OCI-LY3 (cell line): ENCODE measurements around the gene MUC15.

ENCODE experiments used
- H2AFZ ChIP-seq: fragments of 200-600, 300-600 bp; shearing (Covaris generic); 2 replicates; pipeline ENCODE4 v1.6.0; 2014; ENCODE audit warnings: antibody characterized with exemption, low read depth, low read length
- H3K27ac ChIP-seq: fragments of 200-600, 300-600 bp; sonication (generic); 2 replicates; pipeline ENCODE4 v1.5.1; 2014; ENCODE audit warnings: mild to moderate bottlenecking, low read length, moderate library complexity, mixed read lengths
- H3K27me3 ChIP-seq: fragments of 200-600, 300-600 bp; sonication (generic); 2 replicates; pipeline ENCODE4 v1.6.1; 2014; ENCODE audit warnings: low read depth, low read length, mixed read lengths
- H3K36me3 ChIP-seq: fragments of 200-600, 300-600 bp; sonication (generic); replicated peaks from 2 replicates; pipeline ENCODE3; 2014; ENCODE audit warnings: low read depth, low read length, mixed read lengths
- H3K4me1 ChIP-seq: fragments of 300-600, 200-600 bp; sonication (generic); 2 replicates; pipeline ENCODE4 v1.6.1; 2014; ENCODE audit warnings: low read length, mixed read lengths
- H3K4me2 ChIP-seq: fragments of 200-600, 300-600 bp; sonication (generic); 2 replicates; pipeline ENCODE4 v1.6.1; 2014; ENCODE audit warnings: low read length, mixed read lengths
- H3K4me3 ChIP-seq: fragments of 300-600, 200-600 bp; sonication (generic); 2 replicates; pipeline ENCODE4 v1.5.1; 2014; ENCODE audit warnings: antibody characterized with exemption, mild to moderate bottlenecking, low read length, moderate library complexity
- H3K79me2 ChIP-seq: fragments of 300-600, 200-600 bp; shearing (Covaris generic); 2 replicates; pipeline ENCODE4 v1.6.1; 2014; ENCODE audit warnings: mild to moderate bottlenecking, low read length, mixed read lengths
- H3K9ac ChIP-seq: fragments of 300-600, 200-600 bp; shearing (Covaris generic); 2 replicates; pipeline ENCODE4 v1.6.0; 2014; ENCODE audit warnings: mild to moderate bottlenecking, low read length, moderate library complexity
- H3K9me3 ChIP-seq: fragments of 200-600, 300-600 bp; shearing (Covaris generic); 2 replicates; pipeline ENCODE4 v1.6.1; 2014; ENCODE audit warnings: low read length, mixed read lengths; ENCODE audit not compliant: insufficient read depth
- H4K20me1 ChIP-seq: fragments of 200-600, 300-600 bp; sonication (generic); 2 replicates; pipeline ENCODE4 v1.6.1; 2016; ENCODE audit warnings: low read length, mixed read lengths; ENCODE audit not compliant: insufficient read depth
- EZH2phosphoT487 ChIP-seq: fragments of 200-600 bp; shearing (Covaris generic); IDR thresholded peaks from 2 replicates; pipeline ENCODE4 v1.6.1; 2018; ENCODE audit warnings: antibody characterized with exemption, mixed run types, low read depth
- TF ChIP-seq, protein P1 (sequence below): fragments of 200-600, 300-600 bp; sonication (generic); IDR thresholded peaks from 2 replicates; pipeline ENCODE4 v1.5.1; 2014; ENCODE audit warnings: antibody characterized with exemption, low read length, low read depth

The MUC15 gene

DNA sequence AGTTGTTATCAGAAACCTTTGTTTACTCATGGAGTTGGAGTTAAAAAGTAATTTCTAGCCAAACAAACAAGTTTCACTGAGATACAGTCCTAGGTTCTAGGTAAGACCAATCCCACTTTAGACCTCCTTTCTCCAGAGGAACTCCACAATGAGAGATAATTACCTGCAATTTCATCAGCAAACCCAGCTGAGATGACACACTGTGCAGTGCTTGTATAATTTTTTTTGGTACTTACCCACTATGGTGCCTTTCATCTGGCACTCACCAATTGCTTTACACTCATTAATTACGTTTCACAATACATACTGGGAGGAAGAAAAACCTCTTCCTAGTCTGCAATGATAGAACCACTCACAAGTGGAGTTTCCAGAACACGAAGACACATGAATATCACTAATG lies 1.8 kb upstream of the MUC15 start:
- Histone ChIP-seq H3K79me2 (no peaks in the 10 kb centered on the region), H3K4me2 (no peak overlapping the region), H4K20me1 (no peaks in the 10 kb centered on the region), H2AFZ (no peak overlapping the region), H3K27ac (no peak overlapping the region), H3K9ac (no peak overlapping the region), H3K4me1 (no peaks in the 10 kb centered on the region), H3K27me3 (no peaks in the 10 kb centered on the region), H3K9me3 (no peaks in the 10 kb centered on the region), H3K4me3 (no peak overlapping the region), H3K36me3 (no peaks in the 10 kb centered on the region)
- TF ChIP-seq, protein P1, sequence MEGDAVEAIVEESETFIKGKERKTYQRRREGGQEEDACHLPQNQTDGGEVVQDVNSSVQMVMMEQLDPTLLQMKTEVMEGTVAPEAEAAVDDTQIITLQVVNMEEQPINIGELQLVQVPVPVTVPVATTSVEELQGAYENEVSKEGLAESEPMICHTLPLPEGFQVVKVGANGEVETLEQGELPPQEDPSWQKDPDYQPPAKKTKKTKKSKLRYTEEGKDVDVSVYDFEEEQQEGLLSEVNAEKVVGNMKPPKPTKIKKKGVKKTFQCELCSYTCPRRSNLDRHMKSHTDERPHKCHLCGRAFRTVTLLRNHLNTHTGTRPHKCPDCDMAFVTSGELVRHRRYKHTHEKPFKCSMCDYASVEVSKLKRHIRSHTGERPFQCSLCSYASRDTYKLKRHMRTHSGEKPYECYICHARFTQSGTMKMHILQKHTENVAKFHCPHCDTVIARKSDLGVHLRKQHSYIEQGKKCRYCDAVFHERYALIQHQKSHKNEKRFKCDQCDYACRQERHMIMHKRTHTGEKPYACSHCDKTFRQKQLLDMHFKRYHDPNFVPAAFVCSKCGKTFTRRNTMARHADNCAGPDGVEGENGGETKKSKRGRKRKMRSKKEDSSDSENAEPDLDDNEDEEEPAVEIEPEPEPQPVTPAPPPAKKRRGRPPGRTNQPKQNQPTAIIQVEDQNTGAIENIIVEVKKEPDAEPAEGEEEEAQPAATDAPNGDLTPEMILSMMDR: no peak
- no peak for TF ChIP-seq EZH2phosphoT487

DNA sequence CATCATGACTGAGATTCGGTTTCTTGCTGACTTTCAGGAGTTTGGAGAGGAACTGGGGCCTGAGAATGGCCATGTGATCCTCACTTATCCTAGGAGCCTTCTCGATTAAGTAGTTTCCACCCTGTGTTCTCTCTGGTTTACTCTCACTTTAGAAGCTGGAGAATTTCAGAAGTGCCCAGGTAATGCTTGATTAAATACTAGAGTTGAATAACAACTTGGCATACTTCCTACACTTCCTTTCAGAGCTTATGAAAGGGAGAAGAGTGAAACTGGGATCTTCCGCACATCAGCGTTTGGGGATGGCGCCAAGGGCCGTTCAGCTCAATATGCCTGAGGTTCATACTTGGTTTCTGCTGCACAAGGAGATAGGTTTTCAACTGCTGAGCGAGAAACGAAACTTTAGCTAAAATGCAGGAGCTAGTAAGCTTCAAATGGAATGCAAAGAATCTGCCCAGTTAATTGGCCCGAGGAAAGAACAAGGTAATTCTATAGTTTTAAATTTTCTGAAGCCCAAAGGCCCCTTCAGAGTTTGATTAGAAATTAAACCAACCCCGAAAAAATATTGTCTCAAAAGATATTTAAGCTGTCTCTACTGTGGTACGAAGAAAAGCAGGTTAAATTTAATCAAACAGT lies 823 bp upstream of the MUC15 start:
- H3K27me3 ChIP-seq: no peaks in the 10 kb centered on the region
- H3K4me3 ChIP-seq: no peak overlapping the region
- H4K20me1 ChIP-seq: no peaks in the 10 kb centered on the region
- no peak overlapping the region for H2AFZ ChIP-seq
- H3K36me3 ChIP-seq: no peaks in the 10 kb centered on the region
- H3K79me2 ChIP-seq: no peaks in the 10 kb centered on the region
- no peaks in the 10 kb centered on the region for H3K9me3 ChIP-seq
- no peak overlapping the region for H3K27ac ChIP-seq
- H3K9ac ChIP-seq: no peak overlapping the region
- no peak overlapping the region for H3K4me2 ChIP-seq
- no peak for TF ChIP-seq EZH2phosphoT487
- TF ChIP-seq, protein P1: no peak
- no peaks in the 10 kb centered on the region for H3K4me1 ChIP-seq

DNA sequence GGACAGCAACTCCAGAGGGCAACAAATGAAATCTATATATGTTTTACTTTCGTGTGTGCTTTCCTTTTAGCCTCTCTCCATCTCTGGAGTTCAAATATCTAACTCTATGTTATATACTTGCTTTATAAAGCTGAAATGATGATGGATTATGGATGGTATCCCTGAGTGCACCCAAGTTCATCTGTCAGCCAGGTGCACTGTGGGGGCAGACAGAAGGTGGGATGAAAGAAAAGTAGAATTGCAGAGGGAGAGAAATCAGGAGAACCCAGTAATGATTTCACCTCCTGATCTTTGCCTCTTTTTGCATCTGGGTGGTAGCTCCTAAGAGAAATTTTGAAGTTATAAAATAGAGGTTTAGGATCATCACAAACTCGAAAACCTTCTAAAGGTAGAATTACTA lies 2.4 kb downstream of the MUC15 start:
- Histone ChIP-seq H3K9ac (no peak overlapping the region), H3K27ac (no peak overlapping the region), H3K4me1 (no peaks in the 10 kb centered on the region), H2AFZ (peak overlapping the region; percentile 2; the same call in 1 of the 2 replicates), H3K4me3 (peak overlapping the region; percentile 25; the same call in 1 of the 2 replicates), H4K20me1 (no peaks in the 10 kb centered on the region), H3K36me3 (no peaks in the 10 kb centered on the region), H3K27me3 (no peaks in the 10 kb centered on the region), H3K79me2 (no peaks in the 10 kb centered on the region), H3K9me3 (no peaks in the 10 kb centered on the region), H3K4me2 (peak overlapping the region; percentile 46)
- TF ChIP-seq, protein P1: no peak

DNA sequence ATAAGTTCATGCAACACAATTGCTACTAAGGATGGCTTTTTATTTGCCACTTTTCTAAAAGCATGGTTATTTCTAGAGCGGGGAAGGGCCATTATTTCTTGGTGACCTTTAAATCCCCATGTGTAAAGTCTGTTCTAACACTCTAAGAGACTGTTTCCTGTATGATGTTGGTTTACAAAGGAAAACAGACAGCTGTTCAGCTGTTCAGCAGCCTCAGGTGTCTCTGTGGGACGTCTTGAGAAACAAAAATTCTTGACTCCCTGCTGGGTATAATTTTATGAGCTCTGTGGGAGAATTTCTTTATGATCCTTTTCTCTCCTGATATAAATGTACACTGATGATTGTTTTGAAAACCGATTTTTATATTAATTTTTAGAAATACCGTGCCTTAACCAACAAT lies 13.9 kb downstream of the MUC15 start:
- H3K79me2 ChIP-seq: no peaks in the 10 kb centered on the region

More for the DNA sequence above, 13.9 kb downstream of the MUC15 start:
- no peak overlapping the region for H3K9ac ChIP-seq
- no peak for TF ChIP-seq EZH2phosphoT487
- TF ChIP-seq, protein P1: no peak
- H3K4me1 ChIP-seq: no peaks in the 10 kb centered on the region
- no peak overlapping the region for H2AFZ ChIP-seq
- no peak overlapping the region for H3K4me3 ChIP-seq
- H3K27me3 ChIP-seq: 0 out of 2 replicates have a peak, but pooled peaks cover 9% of the 10 kb centered on the region
- no peak overlapping the region for H3K27ac ChIP-seq
- no peaks in the 10 kb centered on the region for H3K36me3 ChIP-seq
- H4K20me1 ChIP-seq: no peaks in the 10 kb centered on the region
- no peaks in the 10 kb centered on the region for H3K9me3 ChIP-seq
- no peak overlapping the region for H3K4me2 ChIP-seq
